Right atrium auricular region (tissue), 2 donors: Measurements from ENCODE around the gene ELMOD2. TPM values are rescaled to one million over a fixed set of nuclear protein-coding genes. Genes with fewer than 3 reads are reported as not detected.
"Not testable (repeated sequence)": the region's sequence is repeated elsewhere in the genome, so short reads cannot be mapped to it uniquely, and the experiment has no call there.

Source experiments
- DNase-seq: peaks from one replicate; pipeline ENCODE4 v3.0.0-alpha.2; 2019; ENCODE audit warnings: low spot score
- H3K27ac ChIP-seq, 2 donors: fragments of 200-600 bp; sonication (generic); 1 replicate in 1 of 2; 2 replicates in 1 of 2; pipeline ENCODE4 v1.5.1; 2016 to 2019
- H3K27me3 ChIP-seq, 2 donors: fragments of 200-600 bp; sonication (generic); one replicate each; pipeline versions ENCODE4 v1.5.1 to v1.6.0; 2017 to 2019
- H3K36me3 ChIP-seq: fragments of 200-600 bp; sonication (generic); one replicate; pipeline ENCODE4 v1.5.1; 2016
- H3K4me1 ChIP-seq, 2 donors: fragments of 200-600 bp; sonication (generic); one replicate each; pipeline versions ENCODE4 v1.5.1 to v1.6.0; 2017 to 2019
- H3K4me3 ChIP-seq, 2 donors: fragments of 200-600 bp; sonication (generic); 1 replicate in 1 of 2; 2 replicates in 1 of 2; pipeline ENCODE4 v1.5.1; 2017 to 2019; ENCODE audit warnings: mild to moderate bottlenecking in 1 of 2, moderate library complexity in 1 of 2
- H3K9me3 ChIP-seq, 2 donors: fragments of 200-600 bp; sonication (generic); one replicate each; pipeline ENCODE4 v1.5.1; 2019
- CTCF ChIP-seq, 2 donors: fragments of 200-600 bp; sonication (generic); IDR thresholded peaks; one replicate each; pipeline ENCODE4 v1.5.1; 2019; ENCODE audit warnings: antibody characterized with exemption in 2 of 2
- total RNA-seq, 2 donors: library from RNA; depleted of rRNA; stranded (reverse); fragments of >200 nt; gene quantifications; one replicate each; pipeline ENCODE4 v1.1.0, GENCODE V29; 2016

The ELMOD2 gene
- total RNA-seq, 2 donors from 2014 or later: 6.6 to 13.3 TPM

- no peak for TF ChIP-seq CTCF (IDR thresholded peaks at IDR 0.05)
Observed at GRCh38 chr4:140499391-140499790, 24.6 kb upstream of the ELMOD2 start.

DNA sequence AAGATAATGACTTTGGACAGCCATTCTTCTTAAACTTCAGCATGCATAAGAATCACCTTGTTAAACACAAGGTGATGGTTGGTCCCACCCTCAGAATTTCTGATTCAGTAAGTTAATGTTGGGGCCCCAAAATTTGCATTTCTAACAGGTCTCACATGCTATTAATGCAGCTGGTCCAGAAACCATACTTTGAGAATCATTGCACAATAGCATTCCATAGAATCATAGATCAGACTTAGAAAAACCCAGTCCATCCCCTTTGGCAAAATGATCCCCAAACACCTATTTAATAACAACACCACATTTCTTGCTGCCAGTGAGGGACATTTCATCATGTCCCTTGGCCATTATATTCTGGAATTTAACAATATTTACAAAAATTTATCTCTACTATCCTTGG lies 19.7 kb upstream of the ELMOD2 start:
- Histone ChIP-seq H3K27me3 (no peaks in the 10 kb centered on the region), H3K4me3 (no peak overlapping the region), H3K36me3 (no peaks in the 10 kb centered on the region), H3K27ac (no peak overlapping the region), H3K4me1 (no peaks in the 10 kb centered on the region), H3K9me3 (no peaks in the 10 kb centered on the region)
- TF ChIP-seq CTCF (IDR thresholded peaks at IDR 0.05): no peak
- no peak for DNase-seq

More at GRCh38 chr4:140499391-140499790, 24.6 kb upstream of the ELMOD2 start:
- Histone ChIP-seq H3K27ac (no peak overlapping the region), H3K27me3 (peaks cover 5 to 8% of the 10 kb centered on the region in 2 donors), H3K9me3 (no peaks in the 10 kb centered on the region), H3K36me3 (no peaks in the 10 kb centered on the region), H3K4me1 (peaks cover 0 to 7% of the 10 kb centered on the region in 2 donors), H3K4me3 (no peak overlapping the region)
- no peak for DNase-seq

DNA sequence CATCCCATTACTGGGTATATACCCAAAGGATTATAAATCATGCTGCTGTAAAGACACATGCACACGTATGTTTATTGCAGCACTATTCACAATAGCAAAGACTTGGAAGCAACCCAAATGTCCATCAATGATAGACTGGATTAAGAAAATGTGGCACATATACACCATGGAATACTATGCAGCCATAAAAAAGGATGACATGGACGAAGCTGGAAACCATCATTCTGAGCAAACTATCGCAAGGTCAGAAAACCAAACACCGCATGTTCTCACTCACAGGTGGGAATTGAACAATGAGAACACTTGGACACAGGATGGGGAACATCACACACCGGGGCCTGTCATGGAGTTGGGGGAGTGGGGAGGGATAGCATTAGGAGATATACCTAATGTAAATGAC lies 10.2 kb upstream of the ELMOD2 start:
- H3K27me3 ChIP-seq, DNase-seq, H3K9me3 ChIP-seq, H3K36me3 ChIP-seq, H3K4me3 ChIP-seq, H3K27ac ChIP-seq, H3K4me1 ChIP-seq: not testable (repeated sequence)

DNA sequence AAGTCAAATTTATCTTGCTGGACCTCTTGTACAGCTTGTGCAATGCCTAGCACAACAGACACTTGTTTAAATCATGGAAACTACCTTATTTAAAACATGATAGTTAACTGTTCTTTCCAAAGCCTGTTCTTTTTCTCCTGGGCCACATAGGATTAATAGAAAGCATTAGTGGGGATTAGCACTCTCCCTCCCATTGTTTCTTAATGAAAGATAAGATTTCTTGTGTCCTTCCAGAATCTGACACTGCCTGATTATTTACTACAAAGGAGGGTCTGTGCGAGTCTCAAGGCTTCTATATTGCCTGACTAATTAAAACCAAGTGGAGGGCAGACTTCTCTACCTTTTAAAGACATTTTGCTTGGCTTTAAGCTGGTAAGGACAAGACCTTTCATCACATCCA lies 8.5 kb upstream of the ELMOD2 start:
- no peaks in the 10 kb centered on the region for H3K36me3 ChIP-seq
- no peak for DNase-seq
- H3K9me3 ChIP-seq: no peaks in the 10 kb centered on the region
- no peak overlapping the region for H3K4me3 ChIP-seq
- H3K27ac ChIP-seq: no peak overlapping the region
- H3K4me1 ChIP-seq: no peaks in the 10 kb centered on the region
- H3K27me3 ChIP-seq: no peaks in the 10 kb centered on the region
- no peak for TF ChIP-seq CTCF (IDR thresholded peaks at IDR 0.05)

DNA sequence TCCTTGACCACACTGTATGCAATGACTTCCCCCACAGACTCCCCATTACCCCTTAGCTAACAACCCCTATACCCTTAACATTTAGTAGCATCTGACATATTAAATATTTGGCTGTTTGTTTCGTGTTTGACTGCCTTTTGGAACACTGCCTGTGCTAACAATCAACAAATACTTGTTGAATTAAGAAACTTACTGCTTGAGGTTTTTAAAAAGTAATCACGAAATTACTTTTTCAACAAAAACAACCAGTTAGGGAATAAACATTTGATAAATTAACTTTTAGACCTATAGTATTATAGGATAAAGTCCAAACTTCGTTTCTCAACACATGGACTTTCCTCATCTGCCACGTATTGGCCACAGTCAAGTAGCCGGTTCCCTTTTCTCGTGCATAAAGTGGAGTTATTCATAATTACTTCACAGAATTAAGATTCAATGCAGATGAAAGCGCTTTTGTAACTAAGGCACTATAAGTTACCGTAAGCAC lies 555 bp upstream of the ELMOD2 start:
- peaks cover 0 to 20% of the 10 kb centered on the region in 2 donors for H3K4me1 ChIP-seq
- DNase-seq: no peak
- H3K27ac ChIP-seq: peak overlapping the region; percentile 36 to 83
- no peaks in the 10 kb centered on the region for H3K9me3 ChIP-seq
- TF ChIP-seq CTCF (IDR thresholded peaks at IDR 0.05): no peak
- no peaks in the 10 kb centered on the region for H3K27me3 ChIP-seq
- H3K4me3 ChIP-seq: peak overlapping the region; percentile 36 to 91
- peaks cover 8% of the 10 kb centered on the region for H3K36me3 ChIP-seq

DNA sequence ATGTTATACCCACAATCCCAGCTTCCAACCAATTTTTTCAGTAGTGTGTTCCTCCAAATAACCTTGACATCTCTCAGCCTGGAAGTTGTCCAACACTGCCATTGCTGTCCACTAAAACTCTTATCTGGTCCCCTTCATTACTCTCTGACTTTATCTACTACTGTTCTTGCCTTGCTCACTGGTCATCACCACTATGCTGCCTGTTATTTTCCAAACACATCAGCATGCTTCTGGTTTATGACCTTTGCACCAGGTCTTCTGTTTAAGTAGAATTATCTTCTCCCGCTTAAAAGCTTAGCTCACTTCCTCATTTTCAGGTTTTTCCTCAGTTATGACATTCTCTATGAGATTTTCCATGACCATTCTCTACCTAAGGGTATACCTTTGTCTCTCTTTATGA lies 5.5 kb downstream of the ELMOD2 start:
- peaks cover 8% of the 10 kb centered on the region for H3K36me3 ChIP-seq
- H3K27me3 ChIP-seq: no peaks in the 10 kb centered on the region
- no peak for DNase-seq
- TF ChIP-seq CTCF (IDR thresholded peaks at IDR 0.05): no peak
- peak overlapping the region; percentile 28 to 35 for H3K27ac ChIP-seq
- H3K9me3 ChIP-seq: no peaks in the 10 kb centered on the region
- H3K4me3 ChIP-seq: no peak overlapping the region
- peaks cover 0 to 15% of the 10 kb centered on the region in 2 donors for H3K4me1 ChIP-seq
